ENCODE measurements around the gene POLE.

DNA sequence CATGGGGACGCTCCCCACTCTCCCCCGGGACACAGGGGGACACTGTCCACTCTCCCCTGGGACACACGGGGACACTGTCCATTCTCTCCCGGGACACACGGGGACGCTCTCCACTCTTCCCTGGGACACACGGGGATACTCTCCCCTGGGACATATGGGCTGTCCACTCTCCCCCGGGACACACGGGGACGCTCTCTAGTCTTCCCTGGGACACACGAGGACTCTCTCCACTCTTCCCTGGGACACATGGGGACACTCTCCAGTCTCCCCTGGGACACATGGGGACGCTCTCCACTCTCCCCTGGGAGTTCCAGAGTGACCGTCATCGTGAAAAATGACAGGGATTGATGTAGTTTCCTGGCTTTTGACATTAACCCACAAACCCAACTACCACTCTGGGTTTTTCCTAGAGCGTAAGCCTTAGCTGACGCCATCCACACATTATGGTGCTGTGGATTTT lies 71.5 kb downstream of the POLE start:
- TF ChIP-seq, protein P1, sequence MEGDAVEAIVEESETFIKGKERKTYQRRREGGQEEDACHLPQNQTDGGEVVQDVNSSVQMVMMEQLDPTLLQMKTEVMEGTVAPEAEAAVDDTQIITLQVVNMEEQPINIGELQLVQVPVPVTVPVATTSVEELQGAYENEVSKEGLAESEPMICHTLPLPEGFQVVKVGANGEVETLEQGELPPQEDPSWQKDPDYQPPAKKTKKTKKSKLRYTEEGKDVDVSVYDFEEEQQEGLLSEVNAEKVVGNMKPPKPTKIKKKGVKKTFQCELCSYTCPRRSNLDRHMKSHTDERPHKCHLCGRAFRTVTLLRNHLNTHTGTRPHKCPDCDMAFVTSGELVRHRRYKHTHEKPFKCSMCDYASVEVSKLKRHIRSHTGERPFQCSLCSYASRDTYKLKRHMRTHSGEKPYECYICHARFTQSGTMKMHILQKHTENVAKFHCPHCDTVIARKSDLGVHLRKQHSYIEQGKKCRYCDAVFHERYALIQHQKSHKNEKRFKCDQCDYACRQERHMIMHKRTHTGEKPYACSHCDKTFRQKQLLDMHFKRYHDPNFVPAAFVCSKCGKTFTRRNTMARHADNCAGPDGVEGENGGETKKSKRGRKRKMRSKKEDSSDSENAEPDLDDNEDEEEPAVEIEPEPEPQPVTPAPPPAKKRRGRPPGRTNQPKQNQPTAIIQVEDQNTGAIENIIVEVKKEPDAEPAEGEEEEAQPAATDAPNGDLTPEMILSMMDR (IDR thresholded peaks at IDR 0.05; ENCODE audit: poor library complexity), result no peak
- TF ChIP-seq EZH2phosphoT487 (IDR thresholded peaks at IDR 0.05; ENCODE audit: low read depth, severe bottlenecking, unreplicated experiment), result no peak

Data from hepatocyte (in vitro differentiated cells).